Pancreas (tissue), 10 donors: ENCODE measurements around the gene KAZN. TPM values are rescaled to one million over a fixed set of nuclear protein-coding genes. Genes with fewer than 3 reads are reported as not detected.
A peak's percentile ranks its signal among the peaks of the same experiment; 100 is the strongest.
"Not testable (repeated sequence)": the region's sequence is repeated elsewhere in the genome, so short reads cannot be mapped to it uniquely, and the experiment has no call there.

Experiments used
- ATAC-seq, 4 donors: fragments of 200-7000 bp; cut with Tn5 transposase; one replicate each; pipeline versions ENCODE4 v1.8.0 to v1.9.1; 2020; ENCODE audit warnings: mild to moderate bottlenecking in 4 of 4, moderate library complexity in 4 of 4
- DNase-seq, 6 donors: peaks; one replicate each; pipeline ENCODE4 v3.0.0-alpha.2; 2020
- FAIRE-seq: peaks from 2 replicates; lab custom pipeline; 2012; peaks lifted over from hg19 to GRCh38; lab: Jason Lieb, UNC
- H3K27ac ChIP-seq, 4 donors: fragments of 200-600 bp; sonication (generic); 1 replicate in 3 of 4; 2 replicates in 1 of 4; pipeline versions ENCODE4 v1.5.0 to v1.8.0; 2020
- H3K27me3 ChIP-seq, 4 donors: fragments of 200-600 bp; one replicate each; pipeline ENCODE4 v1.8.0; 2021
- H3K36me3 ChIP-seq, 3 donors: fragments of 200-600 bp; sonication (generic) in 1 of 3; one replicate each; pipeline versions ENCODE4 v1.5.0 to v1.8.0; 2020 to 2021
- H3K4me1 ChIP-seq, 3 donors: fragments of 200-600 bp; one replicate each; pipeline ENCODE4 v1.8.0; 2021
- H3K4me3 ChIP-seq, 4 donors: fragments of 200-600 bp; sonication (generic) in 2 of 4; one replicate each; pipeline versions ENCODE4 v1.5.0 to v1.8.0; 2020 to 2021
- H3K9me3 ChIP-seq, 4 donors: fragments of 200-600 bp; one replicate each; pipeline ENCODE4 v1.8.0; 2021
- CTCF ChIP-seq, 4 donors: fragments of 200-600 bp; sonication (generic) in 3 of 4; IDR thresholded peaks; one replicate each; pipeline versions ENCODE4 v1.5.0 to v1.8.0; 2021; ENCODE audit warnings: antibody characterized with exemption in 4 of 4
- whole genome bisulfite sequencing, 2 donors: extraction: QIAGEN DNeasy Blood & Tissue Kit; methylation state at CpG; one replicate each; pipeline ENCODE4 v1.1.7; 2013; 5-methylcytosine and 5-hydroxymethylcytosine counted together
- intact Hi-C, 3 donors: fragments of 100-400 bp; cut with DNase I; formaldehyde crosslinking; loops; one replicate each; pipeline versions ENCODE4 v1.11.1 to v1.14.2; 2022
- polyA plus RNA-seq, 2 donors: library from polyadenylated mRNA; stranded (reverse); fragments of 200-250 nt; gene quantifications; one replicate each; pipeline ENCODE4 v1.2.3, GENCODE V29; 2013
- total RNA-seq, 6 donors: library from RNA; stranded (reverse); fragmentation: NEBNext Ultra II Directional in 4 of 6; extraction: Animal tissue kit (Norgen Biotek cat#: 25700) in 4 of 6; gene quantifications; one replicate each; pipeline versions ENCODE4 v1.2.1 to v1.2.4, GENCODE V29; 2021 to 2023
- donor health status: healthy with polysubstance abuse.
- donor health status: DM: no; HTN: no; CAD: no; lungs with moderate emphysema.
- donor health status: DM: no; HTN: no; CAD: no.
- donor health status: control.
- donor health status: control.
- donor health status: Bipolar disorder and iron deficiency.
- donor health status: DM: yes; HTN: yes; CAD: no.
- donor health status: DM: no; HTN: no; CAD: no.
- donor health status: DM: no; HTN: no; CAD: no.
- donor health status: DM: yes; HTN: yes; CAD: no.

Gene KAZN
- total and polyA plus RNA-seq, 8 donors, result 2.4 to 6.0 (median 4.1) TPM

GRCh38 chr1:15129944-15130343, 531.5 kb downstream of the KAZN start:
- Histone ChIP-seq H3K4me1 (peaks cover 8 to 10% (median 9%) of the 10 kb centered on the region in 3 donors), H3K27me3 (no peaks in the 10 kb centered on the region), H3K27ac (no peak overlapping the region), H3K9me3 (no peaks in the 10 kb centered on the region), H3K4me3 (no peak overlapping the region), H3K36me3 (no peaks in the 10 kb centered on the region)
- FAIRE-seq (no peak), DNase-seq (no peak), ATAC-seq (no peak)
- intact Hi-C loops, result loop anchor here in 2 of 3 donors (5.0 to 10.0 kb wide), 2 partner anchors 142 to 175 kb away; no protein-coding TSS in a partner anchor
- 61 to 68% methylated on average over 4 of the region's 4 CpGs for whole genome bisulfite sequencing, 2 donors
- no peak for TF ChIP-seq CTCF (IDR thresholded peaks at IDR 0.05)

GRCh38 chr1:15130607-15131006, 532.1 kb downstream of the KAZN start:
- Histone ChIP-seq H3K27me3 (no peaks in the 10 kb centered on the region), H3K9me3 (no peaks in the 10 kb centered on the region), H3K4me1 (peaks cover 8 to 10% (median 9%) of the 10 kb centered on the region in 3 donors), H3K27ac (no peak overlapping the region), H3K4me3 (no peak overlapping the region), H3K36me3 (no peaks in the 10 kb centered on the region)
- no peak for FAIRE-seq
- peak in 2 of 4 donors; percentile 3 to 6 for ATAC-seq
- TF ChIP-seq CTCF (IDR thresholded peaks at IDR 0.05), result no peak
- DNase-seq, result no peak
- intact Hi-C loops, result no loop called here
- 48 to 57% methylated on average over 3 of the region's 3 CpGs for WGBS, 2 donors

- H3K27me3 ChIP-seq, result no peaks in the 10 kb centered on the region
- no peak overlapping the region for H3K4me3 ChIP-seq
- peak overlapping the region in 2 of 4 donors; percentile 24 to 73 for H3K27ac ChIP-seq
- DNase-seq, result peak in 2 of 6 donors; percentile 60 to 72
- peaks cover 8 to 20% (median 16%) of the 10 kb centered on the region in 3 donors for H3K4me1 ChIP-seq
- no peak for FAIRE-seq
- TF ChIP-seq CTCF (IDR thresholded peaks at IDR 0.05), result no peak
- intact Hi-C loops, result no loop called here
- H3K9me3 ChIP-seq, result no peaks in the 10 kb centered on the region
- no peaks in the 10 kb centered on the region for H3K36me3 ChIP-seq
- WGBS, 2 donors, result 50% methylated on average over 2 of the region's 2 CpGs
- ATAC-seq, result peak; percentile 48 to 68 (median 61)
These were observed 534.5 kb downstream of the KAZN start for GRCh38 chr1:15132965-15133364.

- 90 to 91% methylated on average over 2 of the region's 2 CpGs for WGBS, 2 donors
- no peak for TF ChIP-seq CTCF (IDR thresholded peaks at IDR 0.05)
- intact Hi-C loops, result no loop called here
- Histone ChIP-seq H3K27ac (peak overlapping the region in 1 of 4 donors; percentile 73), H3K4me1 (peaks cover 17 to 33% (median 19%) of the 10 kb centered on the region in 3 donors), H3K36me3 (no peaks in the 10 kb centered on the region), H3K4me3 (no peak overlapping the region), H3K9me3 (no peaks in the 10 kb centered on the region), H3K27me3 (no peaks in the 10 kb centered on the region)
- ATAC-seq, result no peak
- FAIRE-seq, result no peak
- no peak for DNase-seq
These were observed 535.8 kb downstream of the KAZN start for GRCh38 chr1:15134285-15134684.

GRCh38 chr1:15135604-15136003, 537.1 kb downstream of the KAZN start:
- H3K36me3 ChIP-seq, ATAC-seq, DNase-seq, H3K27ac ChIP-seq, FAIRE-seq, H3K4me3 ChIP-seq, intact Hi-C loops, H3K9me3 ChIP-seq, H3K27me3 ChIP-seq: not testable (repeated sequence)
- H3K4me1 ChIP-seq, result peaks cover 30 to 46% (median 30%) of the 10 kb centered on the region in 3 donors
- 86 to 87% methylated on average over 10 of the region's 10 CpGs for WGBS, 2 donors
